ENCODE data around the gene MYOF. TPM values are rescaled to one million over a fixed set of nuclear protein-coding genes. Genes with fewer than 3 reads are reported as not detected.
A peak's percentile ranks its signal among the peaks of the same experiment; 100 is the strongest.

Gene MYOF
- total and polyA plus RNA-seq, 7 experiments from 2014 or later: 0.57 to 31.2 (median 1.5) TPM; not detected in 2

DNA sequence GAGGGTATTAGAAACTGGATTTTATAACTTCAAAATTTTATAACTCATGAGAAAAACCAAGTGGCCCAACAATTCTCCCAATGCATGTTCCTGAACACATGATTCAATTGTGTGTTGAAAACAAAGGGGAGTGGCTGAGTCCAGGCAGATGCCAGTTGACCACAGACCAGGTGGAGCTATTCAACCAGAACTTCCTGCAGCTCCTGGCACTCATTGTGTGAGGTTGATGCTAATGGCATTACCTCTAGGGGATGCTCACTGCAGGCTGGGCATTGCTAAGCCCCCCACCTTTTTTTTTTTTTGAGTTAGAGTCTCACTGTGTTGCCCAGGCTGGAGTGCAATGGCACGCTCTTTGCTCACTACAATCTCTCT is 20.3 kb downstream of the MYOF start:
- CTCF ChIA-PET: no interaction called here

DNA sequence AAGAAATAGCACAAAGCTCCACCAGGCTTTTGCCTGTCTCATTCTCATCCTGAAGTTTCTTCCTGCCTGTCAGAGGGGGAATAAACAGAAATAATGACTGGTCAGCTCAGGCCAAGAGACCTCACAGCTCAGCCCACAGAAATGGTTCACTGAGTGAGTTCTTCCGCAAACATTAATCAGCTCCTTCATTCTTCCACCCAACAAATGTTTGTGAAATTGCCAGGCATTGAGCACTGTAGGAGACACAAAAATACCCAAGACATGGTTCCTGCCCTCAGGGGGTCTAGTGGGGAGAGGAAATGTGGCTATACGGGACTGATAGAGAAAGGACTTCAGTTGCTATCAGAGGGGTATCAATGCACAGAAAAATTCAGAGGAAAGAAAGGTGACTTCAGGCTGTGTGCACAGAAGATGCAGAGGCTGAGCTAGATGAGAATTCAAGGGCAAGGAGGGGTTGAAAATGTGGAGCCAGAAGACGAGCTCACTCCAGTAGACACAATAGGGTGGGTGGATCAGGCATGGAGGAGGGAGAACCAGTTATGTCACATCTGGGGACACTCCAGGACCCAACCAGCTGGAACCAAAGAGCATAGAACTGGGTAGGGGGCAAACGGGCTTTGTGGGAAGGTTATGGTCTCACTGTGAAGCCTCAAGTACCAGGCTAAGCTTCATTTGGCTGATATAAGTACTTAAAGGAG is 20.9 kb downstream of the MYOF start:
- no peak for ATAC-seq
- Histone ChIP-seq H3K4me3 (ENCODE audit: low read length) (no peak overlapping the region), H3K27ac (ENCODE audit: low read depth, low read length) (no peak overlapping the region), H3K27me3 (ENCODE audit: control insufficient read depth in 2 of 2, insufficient read depth in 2 of 2, low read length in 2 of 2) (no peaks in the 10 kb centered on the region), H3K9me3 (ENCODE audit: control insufficient read depth in 2 of 3, low read length in 3 of 3) (no peaks in the 10 kb centered on the region), H3K36me3 (ENCODE audit: control insufficient read depth in 2 of 3, insufficient read depth in 3 of 3, low read length in 3 of 3) (no peaks in the 10 kb centered on the region), H3K4me1 (ENCODE audit: control insufficient read depth in 2 of 2, insufficient read depth in 2 of 2, low read length in 2 of 2) (no peaks in the 10 kb centered on the region)
- ChIA-PET CTCF (no interaction called here), POLR2A (interaction anchor here (0.8 kb wide), 1 partner anchor 10 kb away, joined by 4 read pairs; no protein-coding TSS in a partner anchor)
- no peak overlapping the region for H3K4me3 Mint-ChIP-seq
- H3K4me1 Mint-ChIP-seq: peaks cover 0 to 21% (median 0%) of the 10 kb centered on the region in 7 donors
- H3K36me3 Mint-ChIP-seq: no peaks in the 10 kb centered on the region
- H3K27me3 Mint-ChIP-seq: peaks cover 0 to 5% (median 0%) of the 10 kb centered on the region in 5 donors
- no peak for DNase-seq
- peak overlapping the region in 1 of 9 donors; percentile 3 for H3K27ac Mint-ChIP-seq
- H3K9me3 Mint-ChIP-seq: no peaks in the 10 kb centered on the region
- intact Hi-C loops (cut with micrococcal nuclease): no loop called here

More for the DNA sequence above, 20.3 kb downstream of the MYOF start:
- Mint-ChIP-seq H3K4me1 (peaks cover 0 to 21% (median 0%) of the 10 kb centered on the region in 7 donors), H3K4me3 (no peak overlapping the region), H3K27ac (no peak overlapping the region), H3K36me3 (no peaks in the 10 kb centered on the region), H3K9me3 (no peaks in the 10 kb centered on the region), H3K27me3 (peaks cover 0 to 5% (median 0%) of the 10 kb centered on the region in 5 donors)
- intact Hi-C loops (cut with micrococcal nuclease): no loop called here
- Histone ChIP-seq H3K9me3 (ENCODE audit: control insufficient read depth in 2 of 3, low read length in 3 of 3) (no peaks in the 10 kb centered on the region), H3K36me3 (ENCODE audit: control insufficient read depth in 2 of 3, insufficient read depth in 3 of 3, low read length in 3 of 3) (no peaks in the 10 kb centered on the region), H3K4me1 (ENCODE audit: control insufficient read depth in 2 of 2, insufficient read depth in 2 of 2, low read length in 2 of 2) (no peaks in the 10 kb centered on the region), H3K27ac (ENCODE audit: low read depth, low read length) (no peak overlapping the region), H3K27me3 (ENCODE audit: control insufficient read depth in 2 of 2, insufficient read depth in 2 of 2, low read length in 2 of 2) (no peaks in the 10 kb centered on the region), H3K4me3 (ENCODE audit: low read length) (no peak overlapping the region)
- DNase-seq: no peak
- ATAC-seq: no peak
- POLR2A ChIA-PET: interaction anchor here (0.8 kb wide), 1 partner anchor 10 kb away, joined by 4 read pairs; no protein-coding TSS in a partner anchor

- Histone ChIP-seq H3K27me3 (ENCODE audit: control insufficient read depth in 2 of 2, insufficient read depth in 2 of 2, low read length in 2 of 2) (no peaks in the 10 kb centered on the region), H3K27ac (ENCODE audit: low read depth, low read length) (no peak overlapping the region), H3K9me3 (ENCODE audit: control insufficient read depth in 2 of 3, low read length in 3 of 3) (no peaks in the 10 kb centered on the region), H3K4me3 (ENCODE audit: low read length) (no peak overlapping the region), H3K4me1 (ENCODE audit: control insufficient read depth in 2 of 2, insufficient read depth in 2 of 2, low read length in 2 of 2) (no peaks in the 10 kb centered on the region), H3K36me3 (ENCODE audit: control insufficient read depth in 2 of 3, insufficient read depth in 3 of 3, low read length in 3 of 3) (no peaks in the 10 kb centered on the region)
- intact Hi-C loops (cut with micrococcal nuclease): no loop called here
- H3K9me3 Mint-ChIP-seq: no peaks in the 10 kb centered on the region
- no peak overlapping the region for H3K4me3 Mint-ChIP-seq
- peaks cover 0 to 21% (median 0%) of the 10 kb centered on the region in 7 donors for H3K4me1 Mint-ChIP-seq
- no peaks in the 10 kb centered on the region for H3K36me3 Mint-ChIP-seq
- DNase-seq (no peak), ATAC-seq (no peak)
- ChIA-PET POLR2A (no interaction called here), CTCF (interaction anchor here (0.8 kb wide), 1 partner anchor 23 kb away, joined by 3 read pairs; the partner anchor contains the start of gene MYOF)
- peaks cover 0 to 5% (median 0%) of the 10 kb centered on the region in 5 donors for H3K27me3 Mint-ChIP-seq
- H3K27ac Mint-ChIP-seq: no peak overlapping the region
Observed at GRCh38 chr10:93459466-93459865, 22.7 kb downstream of the MYOF start.

DNA sequence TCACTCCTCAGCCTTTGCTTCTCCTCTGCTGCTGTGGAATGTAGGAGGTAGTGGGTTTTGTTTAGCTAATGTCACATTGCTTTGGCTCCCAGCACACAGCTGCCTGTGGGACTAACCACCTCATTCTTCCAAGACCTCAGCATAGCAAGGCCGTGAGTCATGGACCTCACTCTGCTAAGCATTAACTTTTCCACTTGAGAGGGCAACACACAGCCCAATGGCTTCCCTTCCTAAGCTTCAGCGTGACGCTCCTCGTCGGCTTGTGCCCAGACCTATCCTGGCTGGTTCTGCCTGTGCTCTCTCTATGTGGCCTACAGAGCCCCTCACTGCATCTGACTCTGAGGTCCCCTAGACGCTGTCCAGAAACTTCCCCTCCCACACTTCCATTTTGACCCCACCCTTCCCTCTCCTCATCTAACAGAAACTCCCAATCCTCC is 23.3 kb downstream of the MYOF start:
- Mint-ChIP-seq H3K27me3 (peaks cover 0 to 5% (median 0%) of the 10 kb centered on the region in 5 donors), H3K9me3 (no peaks in the 10 kb centered on the region), H3K36me3 (no peaks in the 10 kb centered on the region), H3K27ac (no peak overlapping the region), H3K4me1 (peaks cover 0 to 19% (median 0%) of the 10 kb centered on the region in 7 donors), H3K4me3 (no peak overlapping the region)
- Histone ChIP-seq H3K9me3 (ENCODE audit: control insufficient read depth in 2 of 3, low read length in 3 of 3) (no peaks in the 10 kb centered on the region), H3K36me3 (ENCODE audit: control insufficient read depth in 2 of 3, insufficient read depth in 3 of 3, low read length in 3 of 3) (no peaks in the 10 kb centered on the region), H3K27me3 (ENCODE audit: control insufficient read depth in 2 of 2, insufficient read depth in 2 of 2, low read length in 2 of 2) (no peaks in the 10 kb centered on the region), H3K4me1 (ENCODE audit: control insufficient read depth in 2 of 2, insufficient read depth in 2 of 2, low read length in 2 of 2) (no peaks in the 10 kb centered on the region), H3K4me3 (ENCODE audit: low read length) (no peak overlapping the region), H3K27ac (ENCODE audit: low read depth, low read length) (no peak overlapping the region)
- ATAC-seq (no peak), DNase-seq (no peak)
- intact Hi-C loops (cut with micrococcal nuclease): no loop called here
- CTCF ChIA-PET: interaction anchor here (0.6 to 0.8 kb wide), 2 partner anchors 23 to 68 kb away, joined by 3 to 4 read pairs; partner anchors contain the start of gene MYOF
- POLR2A ChIA-PET: no interaction called here

DNA sequence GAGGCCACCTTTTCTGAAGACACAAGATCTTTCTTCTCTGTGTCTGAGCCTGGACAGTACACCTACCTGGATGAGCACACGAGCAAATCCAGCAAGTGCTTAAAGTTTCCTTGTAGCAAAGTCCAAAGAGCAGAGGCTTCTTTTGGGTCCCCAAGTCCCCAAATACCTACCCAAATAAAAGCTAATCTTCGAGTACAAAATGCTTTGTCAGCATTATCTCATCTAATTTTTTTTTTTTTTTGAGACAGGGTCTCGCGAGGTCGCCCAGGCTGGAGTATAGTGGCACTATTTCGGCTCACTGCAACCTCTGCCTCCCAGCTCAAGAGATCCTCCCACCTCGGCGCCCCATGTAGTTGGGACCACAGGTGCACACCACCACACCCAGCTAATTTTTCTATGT is 24.6 kb downstream of the MYOF start:
- no peak overlapping the region for H3K4me3 ChIP-seq (ENCODE audit: low read length)
- Mint-ChIP-seq H3K9me3 (no peaks in the 10 kb centered on the region), H3K27me3 (peaks cover 0 to 5% (median 0%) of the 10 kb centered on the region in 5 donors), H3K27ac (no peak overlapping the region), H3K4me1 (peaks cover 0 to 18% (median 0%) of the 10 kb centered on the region in 7 donors), H3K36me3 (no peaks in the 10 kb centered on the region), H3K4me3 (no peak overlapping the region)
- CTCF ChIA-PET: interaction anchor here (0.6 kb wide), 1 partner anchor 81 kb away, joined by 3 read pairs; no protein-coding TSS in a partner anchor
- no peaks in the 10 kb centered on the region for H3K36me3 ChIP-seq (ENCODE audit: control insufficient read depth in 2 of 3, insufficient read depth in 3 of 3, low read length in 3 of 3)
- no peak overlapping the region for H3K27ac ChIP-seq (ENCODE audit: low read depth, low read length)
- no peaks in the 10 kb centered on the region for H3K27me3 ChIP-seq (ENCODE audit: control insufficient read depth in 2 of 2, insufficient read depth in 2 of 2, low read length in 2 of 2)
- no peaks in the 10 kb centered on the region for H3K4me1 ChIP-seq (ENCODE audit: control insufficient read depth in 2 of 2, insufficient read depth in 2 of 2, low read length in 2 of 2)
- no peak for ATAC-seq
- intact Hi-C loops (cut with micrococcal nuclease): no loop called here
- no peak for DNase-seq
- H3K9me3 ChIP-seq (ENCODE audit: control insufficient read depth in 2 of 3, low read length in 3 of 3): no peaks in the 10 kb centered on the region
- POLR2A ChIA-PET: no interaction called here

- no peaks in the 10 kb centered on the region for H3K4me1 ChIP-seq (ENCODE audit: control insufficient read depth in 2 of 2, insufficient read depth in 2 of 2, low read length in 2 of 2)
- H3K36me3 ChIP-seq (ENCODE audit: control insufficient read depth in 2 of 3, insufficient read depth in 3 of 3, low read length in 3 of 3): no peaks in the 10 kb centered on the region
- no peaks in the 10 kb centered on the region for H3K36me3 Mint-ChIP-seq
- POLR2A ChIA-PET: no interaction called here
- H3K9me3 ChIP-seq (ENCODE audit: control insufficient read depth in 2 of 3, low read length in 3 of 3): no peaks in the 10 kb centered on the region
- ATAC-seq (no peak), DNase-seq (no peak)
- no peak overlapping the region for H3K27ac Mint-ChIP-seq
- no peak overlapping the region for H3K4me3 Mint-ChIP-seq
- CTCF ChIA-PET: no interaction called here
- no peaks in the 10 kb centered on the region for H3K9me3 Mint-ChIP-seq
- H3K27me3 ChIP-seq (ENCODE audit: control insufficient read depth in 2 of 2, insufficient read depth in 2 of 2, low read length in 2 of 2): no peaks in the 10 kb centered on the region
- H3K4me1 Mint-ChIP-seq: peaks cover 0 to 19% (median 9%) of the 10 kb centered on the region in 7 donors
- H3K4me3 ChIP-seq (ENCODE audit: low read length): no peak overlapping the region
- intact Hi-C loops (cut with micrococcal nuclease): no loop called here
- peaks cover 0 to 5% (median 0%) of the 10 kb centered on the region in 5 donors for H3K27me3 Mint-ChIP-seq
- no peak overlapping the region for H3K27ac ChIP-seq (ENCODE audit: low read depth, low read length)
Observed at GRCh38 chr10:93456480-93456879, 25.7 kb downstream of the MYOF start.

GRCh38 chr10:93454736-93455135 is 27.4 kb downstream of the MYOF start:
- intact Hi-C loops (cut with micrococcal nuclease): no loop called here
- peaks cover 0 to 1% (median 0%) of the 10 kb centered on the region in 5 donors for H3K27me3 Mint-ChIP-seq
- Histone ChIP-seq H3K36me3 (ENCODE audit: control insufficient read depth in 2 of 3, insufficient read depth in 3 of 3, low read length in 3 of 3) (no peaks in the 10 kb centered on the region), H3K9me3 (ENCODE audit: control insufficient read depth in 2 of 3, low read length in 3 of 3) (no peaks in the 10 kb centered on the region), H3K27me3 (ENCODE audit: control insufficient read depth in 2 of 2, insufficient read depth in 2 of 2, low read length in 2 of 2) (no peaks in the 10 kb centered on the region), H3K4me3 (ENCODE audit: low read length) (no peak overlapping the region), H3K4me1 (ENCODE audit: control insufficient read depth in 2 of 2, insufficient read depth in 2 of 2, low read length in 2 of 2) (no peaks in the 10 kb centered on the region), H3K27ac (ENCODE audit: low read depth, low read length) (no peak overlapping the region)
- H3K27ac Mint-ChIP-seq: no peak overlapping the region
- peaks cover 0 to 15% (median 11%) of the 10 kb centered on the region in 7 donors for H3K4me1 Mint-ChIP-seq
- no peak for DNase-seq
- ATAC-seq: no peak
- no peaks in the 10 kb centered on the region for H3K36me3 Mint-ChIP-seq
- ChIA-PET POLR2A (interaction anchor here (0.5 kb wide), 1 partner anchor 110 kb away, joined by 3 read pairs; no protein-coding TSS in a partner anchor), CTCF (no interaction called here)
- H3K4me3 Mint-ChIP-seq: no peak overlapping the region
- no peaks in the 10 kb centered on the region for H3K9me3 Mint-ChIP-seq

All from naive thymus-derived CD4-positive, alpha-beta T cell (primary cell).